Mesenchymal stem cell (in vitro differentiated cells and primary cell): ENCODE data around the gene PON3.

Source experiments
- DNase-seq: peaks from one replicate; pipeline ENCODE4 v3.0.0-alpha.2; 2013
- H2AFZ ChIP-seq: one replicate; pipeline ENCODE4 v1.6.1; 2013; ENCODE audit warnings: low read depth, mild to moderate bottlenecking, control low read depth, inconsistent platforms, low read length, moderate library complexity
- H2AK5ac ChIP-seq: 2 replicates; pipeline ENCODE4 v1.6.1; 2013; ENCODE audit warnings: low read length, moderate library complexity, mild to moderate bottlenecking, inconsistent platforms; ENCODE audit not compliant: severe bottlenecking
- H2BK120ac ChIP-seq: one replicate; pipeline ENCODE4 v1.6.1; 2013; ENCODE audit warnings: low read depth, mild to moderate bottlenecking, inconsistent platforms, low read length, moderate library complexity
- H2BK12ac ChIP-seq, 2 experiments: one replicate each; pipeline ENCODE4 v1.6.1; 2013; ENCODE audit warnings: inconsistent platforms in 2 of 2, low read length in 2 of 2, mild to moderate bottlenecking in 2 of 2, moderate library complexity in 2 of 2, control low read depth in 1 of 2
- H2BK15ac ChIP-seq: one replicate; pipeline ENCODE4 v1.6.1; 2013; ENCODE audit warnings: mild to moderate bottlenecking, low read depth, inconsistent platforms; ENCODE audit not compliant: poor library complexity, severe bottlenecking
- H2BK5ac ChIP-seq: 2 replicates; pipeline ENCODE4 v1.6.1; 2013; ENCODE audit warnings: low read depth, mild to moderate bottlenecking, low read length, control low read depth, inconsistent platforms; ENCODE audit not compliant: poor library complexity, severe bottlenecking
- H3K14ac ChIP-seq, 2 experiments: one replicate each; pipeline ENCODE4 v1.6.1; 2013; ENCODE audit warnings: inconsistent platforms in 2 of 2, low read length in 2 of 2, control low read depth in 1 of 2, mild to moderate bottlenecking in 1 of 2, moderate library complexity in 1 of 2
- H3K18ac ChIP-seq, 2 experiments: one replicate each; pipeline ENCODE4 v1.6.1; 2013; ENCODE audit warnings: inconsistent platforms in 2 of 2, low read length in 2 of 2, control low read depth in 1 of 2, low read depth in 1 of 2, mild to moderate bottlenecking in 1 of 2
- H3K23ac ChIP-seq, 2 experiments: one replicate each; pipeline ENCODE4 v1.6.1; 2013; ENCODE audit warnings: inconsistent platforms in 2 of 2, low read length in 2 of 2, mild to moderate bottlenecking in 2 of 2, moderate library complexity in 2 of 2, control low read depth in 1 of 2
- H3K27ac ChIP-seq: 2 replicates; pipeline ENCODE4 v1.5.1; 2013; ENCODE audit warnings: mild to moderate bottlenecking, moderate library complexity, low read length, control low read depth, inconsistent platforms; ENCODE audit not compliant: poor library complexity, severe bottlenecking
- H3K27me3 ChIP-seq, 2 experiments: 2 replicates each; pipeline versions ENCODE4 v1.6.1 to v1.7.0; 2013; ENCODE audit warnings: low read length in 2 of 2, mild to moderate bottlenecking in 2 of 2, moderate library complexity in 2 of 2, control low read depth in 1 of 2, inconsistent platforms in 1 of 2; ENCODE audit not compliant: control insufficient read depth in 1 of 2, insufficient read depth in 1 of 2
- H3K36me3 ChIP-seq, 2 experiments: 2 replicates each; pipeline versions ENCODE4 v1.6.1 to v1.7.0; 2013; ENCODE audit warnings: low read length in 2 of 2, control low read depth in 1 of 2, inconsistent platforms in 1 of 2, low read depth in 1 of 2, mild to moderate bottlenecking in 1 of 2; ENCODE audit not compliant: insufficient read depth in 2 of 2, control insufficient read depth in 1 of 2
- H3K4ac ChIP-seq, 2 experiments: one replicate each; pipeline ENCODE4 v1.6.1; 2013; ENCODE audit warnings: inconsistent platforms in 2 of 2, low read length in 2 of 2, mild to moderate bottlenecking in 2 of 2, moderate library complexity in 2 of 2, control low read depth in 1 of 2, low read depth in 1 of 2
- H3K4me1 ChIP-seq: 2 replicates; pipeline ENCODE4 v1.6.1; 2013; ENCODE audit warnings: low read depth, low read length, control low read depth; ENCODE audit not compliant: control insufficient read depth, insufficient read depth
- H3K4me2 ChIP-seq: 2 replicates; pipeline ENCODE4 v1.6.1; 2013; ENCODE audit warnings: low read length, mild to moderate bottlenecking, inconsistent platforms; ENCODE audit not compliant: poor library complexity, severe bottlenecking
- H3K4me3 ChIP-seq, 2 experiments: 2 replicates each; pipeline versions ENCODE4 v1.5.1 to v1.7.0; 2013; ENCODE audit warnings: low read length in 2 of 2, mild to moderate bottlenecking in 2 of 2, control low read depth in 1 of 2, low read depth in 1 of 2; ENCODE audit not compliant: insufficient read depth in 1 of 2
- H3K79me1 ChIP-seq: replicated peaks from 2 replicates; pipeline ENCODE4 v1.6.1; 2013; ENCODE audit warnings: mild to moderate bottlenecking, control low read depth, low read length, inconsistent platforms; ENCODE audit not compliant: poor library complexity, severe bottlenecking
- H3K9ac ChIP-seq: 2 replicates; pipeline ENCODE4 v1.7.0; 2013; ENCODE audit warnings: mild to moderate bottlenecking, low read length, moderate library complexity
- H3K9me3 ChIP-seq: 2 replicates; pipeline ENCODE4 v1.7.0; 2013; ENCODE audit warnings: mild to moderate bottlenecking, low read length; ENCODE audit not compliant: control insufficient read depth
- H4K8ac ChIP-seq: one replicate; pipeline ENCODE4 v1.6.1; 2013; ENCODE audit warnings: inconsistent platforms, mild to moderate bottlenecking, low read length, moderate library complexity
- H4K91ac ChIP-seq: one replicate; pipeline ENCODE4 v1.6.1; 2013; ENCODE audit warnings: mild to moderate bottlenecking, low read length, inconsistent platforms
- WGBS: methylation state at CpG from one replicate; pipeline ENCODE4 v1.1.7; 2013; ENCODE audit warnings: mixed read lengths; 5-methylcytosine and 5-hydroxymethylcytosine counted together

PON3 gene

DNA sequence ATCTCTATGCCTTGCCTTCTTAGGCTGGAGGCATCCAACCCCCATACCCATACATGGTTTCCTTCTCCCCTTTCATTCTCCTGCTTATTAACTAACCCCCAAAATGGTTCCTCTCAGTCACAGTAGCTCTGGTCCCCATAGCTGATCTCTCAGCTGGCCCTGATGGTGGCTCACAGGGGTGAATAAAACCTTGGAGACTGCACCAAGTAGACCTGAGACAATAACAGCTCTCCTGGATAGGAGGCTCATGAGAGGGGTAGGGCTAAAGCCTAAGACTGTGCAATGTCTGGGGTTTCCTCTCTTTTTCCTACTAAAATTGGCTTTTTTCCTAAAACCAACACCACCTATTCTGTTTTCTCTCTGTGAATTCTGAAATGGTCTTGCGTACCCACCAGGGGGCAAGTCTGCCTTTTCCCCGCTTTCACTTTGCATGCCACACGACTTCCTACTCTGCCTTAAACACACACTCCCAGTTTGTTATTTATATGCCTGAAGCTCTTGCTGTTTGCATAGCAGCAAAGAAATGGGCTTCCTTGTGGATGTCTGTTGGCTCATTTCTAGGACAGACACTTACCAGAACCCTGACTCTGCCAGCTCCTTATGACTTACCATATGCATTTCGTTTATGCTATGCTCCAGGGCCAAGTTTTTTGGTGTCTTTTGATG is 53.4 kb downstream of the PON3 start:
- 79% methylated on average over 4 of the region's 4 CpGs for WGBS
- Histone ChIP-seq H2BK5ac (no peak overlapping the region), H3K23ac (no peak overlapping the region), H3K4me2 (no peak overlapping the region), H3K4me3 (no peak overlapping the region), H3K27me3 (no peaks in the 10 kb centered on the region), H3K27ac (no peak overlapping the region), H2AK5ac (no peak overlapping the region), H3K14ac (no peak overlapping the region), H2BK12ac (no peak overlapping the region), H3K9me3 (no peaks in the 10 kb centered on the region), H4K91ac (no peak overlapping the region), H4K8ac (no peak overlapping the region), H3K4ac (no peak overlapping the region), H3K79me1 (no peaks in the 10 kb centered on the region), H3K18ac (no peak overlapping the region), H3K36me3 (no peaks in the 10 kb centered on the region), H2BK15ac (no peak overlapping the region), H3K9ac (no peak overlapping the region), H2BK120ac (no peak overlapping the region), H3K4me1 (no peaks in the 10 kb centered on the region), H2AFZ (no peak overlapping the region)
- DNase-seq, result no peak

DNA sequence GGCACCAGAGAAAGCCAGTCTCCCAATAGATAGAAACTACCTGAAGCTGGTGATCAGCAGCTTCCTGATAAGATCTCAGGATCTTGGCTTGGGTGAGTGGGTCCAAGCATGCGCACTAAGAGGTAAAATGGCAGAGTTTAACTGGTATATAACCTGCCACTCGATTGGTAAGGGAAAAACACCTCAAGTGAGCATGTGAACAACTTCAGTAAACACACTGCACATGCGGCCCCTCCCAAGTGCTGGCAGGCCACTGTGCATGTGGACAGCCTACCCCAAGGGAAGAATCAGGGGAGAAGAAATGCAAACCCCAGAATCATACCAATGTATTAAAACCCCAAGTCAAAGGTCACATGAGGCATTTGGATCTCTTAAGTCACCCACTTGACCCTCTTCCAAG is 54.1 kb downstream of the PON3 start:
- 83% methylated on average over 3 of the region's 3 CpGs for WGBS
- H3K27ac ChIP-seq, result no peak overlapping the region
- DNase-seq, result no peak

GRCh38 chr7:95340491-95340890 is 55.7 kb downstream of the PON3 start:
- DNase-seq, result no peak
- no peak overlapping the region for H3K4me2 ChIP-seq
- no peak overlapping the region for H3K27ac ChIP-seq
- no peak overlapping the region for H3K4ac ChIP-seq
- H4K91ac ChIP-seq, result no peak overlapping the region
- WGBS, result 96% methylated on average over 2 of the region's 2 CpGs
- H3K4me1 ChIP-seq, result peaks cover 3% of the 10 kb centered on the region
- no peak overlapping the region for H2AFZ ChIP-seq
- no peaks in the 10 kb centered on the region for H3K36me3 ChIP-seq
- no peak overlapping the region for H3K14ac ChIP-seq
- no peak overlapping the region for H2AK5ac ChIP-seq
- H3K9me3 ChIP-seq, result no peaks in the 10 kb centered on the region
- H3K9ac ChIP-seq, result no peak overlapping the region
- H4K8ac ChIP-seq, result no peak overlapping the region
- no peaks in the 10 kb centered on the region for H3K79me1 ChIP-seq
- no peak overlapping the region for H3K18ac ChIP-seq
- no peak overlapping the region for H2BK5ac ChIP-seq
- H3K4me3 ChIP-seq, result no peak overlapping the region
- H2BK120ac ChIP-seq, result no peak overlapping the region
- no peak overlapping the region for H3K23ac ChIP-seq
- no peaks in the 10 kb centered on the region for H3K27me3 ChIP-seq
- no peak overlapping the region for H2BK12ac ChIP-seq
- no peak overlapping the region for H2BK15ac ChIP-seq

More for the DNA sequence above, 54.1 kb downstream of the PON3 start:
- Histone ChIP-seq H3K4me3 (no peak overlapping the region), H3K36me3 (no peaks in the 10 kb centered on the region), H2BK15ac (no peak overlapping the region), H3K27me3 (no peaks in the 10 kb centered on the region), H3K79me1 (no peaks in the 10 kb centered on the region), H3K9ac (no peak overlapping the region), H2BK5ac (no peak overlapping the region), H2BK12ac (no peak overlapping the region), H2AFZ (no peak overlapping the region), H2AK5ac (no peak overlapping the region), H3K14ac (no peak overlapping the region), H3K4me1 (no peaks in the 10 kb centered on the region), H2BK120ac (no peak overlapping the region), H3K9me3 (no peaks in the 10 kb centered on the region), H3K4me2 (no peak overlapping the region), H3K18ac (no peak overlapping the region), H4K8ac (no peak overlapping the region), H3K23ac (no peak overlapping the region), H3K4ac (no peak overlapping the region), H4K91ac (no peak overlapping the region)

GRCh38 chr7:95338832-95339231 is 57.3 kb downstream of the PON3 start:
- Histone ChIP-seq H3K36me3 (no peaks in the 10 kb centered on the region), H2AFZ (no peak overlapping the region), H2BK12ac (no peak overlapping the region), H2AK5ac (no peak overlapping the region), H2BK5ac (no peak overlapping the region), H3K4me2 (no peak overlapping the region), H2BK15ac (no peak overlapping the region), H3K4me3 (no peak overlapping the region), H3K9ac (no peak overlapping the region), H3K14ac (no peak overlapping the region), H3K27me3 (no peaks in the 10 kb centered on the region), H4K91ac (no peak overlapping the region), H3K27ac (no peak overlapping the region), H3K4ac (no peak overlapping the region), H4K8ac (no peak overlapping the region), H3K9me3 (no peaks in the 10 kb centered on the region), H2BK120ac (no peak overlapping the region), H3K4me1 (peaks cover 3% of the 10 kb centered on the region), H3K18ac (no peak overlapping the region), H3K23ac (no peak overlapping the region), H3K79me1 (no peaks in the 10 kb centered on the region)
- 86% methylated on average over 3 of the region's 3 CpGs for WGBS
- DNase-seq, result no peak
